ENCODE measurements around the gene PRICKLE4. TPM values are rescaled to one million over a fixed set of nuclear protein-coding genes. Genes with fewer than 3 reads are reported as not detected.

PRICKLE4 gene
- total and polyA plus RNA-seq, 2 of the 13 experiments (the other 11 are each of a cell fraction or from before 2014, with no cell fraction given), result 0.92 to 1.2 TPM

DNA sequence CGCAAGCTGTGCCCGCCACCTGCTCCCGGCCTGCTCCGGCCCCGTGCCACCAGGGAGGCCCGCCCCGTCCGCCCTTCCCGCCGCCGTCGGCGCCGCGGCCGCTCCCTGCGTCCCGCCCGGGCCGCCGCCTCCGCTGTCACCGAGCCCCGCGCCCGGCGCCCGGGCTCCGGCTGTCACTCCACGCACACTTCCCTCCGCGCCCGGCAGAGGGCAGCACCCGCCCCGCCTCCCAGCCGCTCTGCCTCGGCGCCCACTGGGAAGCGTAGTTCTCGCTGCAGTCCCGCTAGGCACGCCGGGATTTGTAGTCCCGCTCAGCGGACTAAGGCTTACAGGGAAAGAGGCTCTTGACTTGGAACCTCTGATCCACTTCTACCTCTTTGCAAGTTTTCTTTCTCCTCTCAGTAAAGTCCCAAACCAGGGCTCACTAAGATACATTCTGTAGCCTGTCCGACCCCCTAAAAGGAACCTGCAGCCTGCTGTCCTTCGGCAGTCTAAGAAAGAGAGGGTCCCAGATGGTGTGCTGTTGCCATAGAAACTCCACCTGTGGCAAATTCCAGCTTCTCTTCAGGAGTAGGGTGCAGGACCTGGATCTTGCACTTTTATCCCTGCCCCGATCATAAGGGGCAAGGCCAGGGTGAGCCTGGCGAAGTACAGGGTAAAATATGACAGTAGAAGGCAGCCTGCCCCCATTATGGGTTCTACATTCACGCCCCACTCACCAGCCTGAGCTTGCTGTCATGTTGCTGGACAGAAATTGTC, 45.0 kb upstream of the PRICKLE4 start, which contains the start of gene TFEB (continued):
- TF ChIP-seq SALL1 (CRISPR knock-in tag; IDR thresholded peaks at IDR 0.05) (peak; percentile 80), AGO1 (IDR thresholded peaks at IDR 0.05; ENCODE audit: low read depth, low read length, poor library complexity, severe bottlenecking) (peak; percentile 70), EP300 (IDR thresholded peaks at IDR 0.05; ENCODE audit: low read depth in 2 of 2, low read length in 2 of 2) (peak in 1 of 2 experiments; percentile 57; a peak in 2 of 4 replicates), EP300 (CRISPR knock-in tag; IDR thresholded peaks at IDR 0.05; ENCODE audit: borderline replicate concordance) (0 out of 2 replicates have a peak, but pooled peaks have one; percentile 7), ZNF430 (CRISPR knock-in tag; IDR thresholded peaks at IDR 0.05) (no peak), FOXO1 (CRISPR knock-in tag; IDR thresholded peaks at IDR 0.05) (peak; percentile 73; the same call in 1 of the 2 replicates), SMC3 (IDR thresholded peaks at IDR 0.05; ENCODE audit: low read length) (peak; percentile 49), HNRNPK (IDR thresholded peaks at IDR 0.05; ENCODE audit: low read depth, low read length, poor library complexity, severe bottlenecking) (peak; percentile 19), GTF3A (CRISPR knock-in tag; conservative IDR thresholded peaks at IDR 0.05) (0 out of 2 replicates have a peak, but pooled peaks have one; percentile 44), ZMYM4 (CRISPR knock-in tag; IDR thresholded peaks at IDR 0.05) (peak; percentile 74), MIER3 (CRISPR knock-in tag; IDR thresholded peaks at IDR 0.05; ENCODE audit: borderline replicate concordance) (peak; percentile 95), FOXK1 (CRISPR knock-in tag; IDR thresholded peaks at IDR 0.05; ENCODE audit: borderline replicate concordance, low read depth) (peak; percentile 86), KLF15 (CRISPR knock-in tag; IDR thresholded peaks at IDR 0.05; ENCODE audit: borderline replicate concordance) (no peak), ZMYM3 (CRISPR knock-in tag; IDR thresholded peaks at IDR 0.05) (peak; percentile 57; the same call in 1 of the 2 replicates), TGIF2 (CRISPR knock-in tag; IDR thresholded peaks at IDR 0.05) (peak; percentile 82), CEBPG (CRISPR knock-in tag; IDR thresholded peaks at IDR 0.05) (peak; percentile 55; the same call in 1 of the 2 replicates), CBFB (CRISPR knock-in tag; IDR thresholded peaks at IDR 0.05) (peak; percentile 88), LCORL (IDR thresholded peaks at IDR 0.05) (no peak), LCORL (CRISPR knock-in tag; IDR thresholded peaks at IDR 0.05) (peak; percentile 78), WIZ (CRISPR knock-in tag; IDR thresholded peaks at IDR 0.05) (peak; percentile 77; the same call in 1 of the 2 replicates), ZNF747 (CRISPR knock-in tag; IDR thresholded peaks at IDR 0.05; ENCODE audit: borderline replicate concordance) (peak; percentile 66; the same call in 1 of the 2 replicates), RXRB (CRISPR knock-in tag; IDR thresholded peaks at IDR 0.05; ENCODE audit: borderline replicate concordance) (peak; percentile 71), HOXA5 (CRISPR knock-in tag; IDR thresholded peaks at IDR 0.05) (peak; percentile 74), ZNF292 (CRISPR knock-in tag; IDR thresholded peaks at IDR 0.05; ENCODE audit: borderline replicate concordance, low read depth) (0 out of 2 replicates have a peak, but pooled peaks have one; percentile 41), ZBTB7B (CRISPR knock-in tag; IDR thresholded peaks at IDR 0.05) (peak; percentile 71; the same call in 1 of the 2 replicates), PRPF4 (IDR thresholded peaks at IDR 0.05; ENCODE audit: low read depth, low read length, poor library complexity, severe bottlenecking) (no peak), ZFP37 (CRISPR knock-in tag; IDR thresholded peaks at IDR 0.05; ENCODE audit: borderline replicate concordance) (no peak), SP140L (CRISPR knock-in tag; IDR thresholded peaks at IDR 0.05; ENCODE audit: borderline replicate concordance) (0 out of 2 replicates have a peak, but pooled peaks have one; percentile 9)
- TF ChIP-seq, protein P1, sequence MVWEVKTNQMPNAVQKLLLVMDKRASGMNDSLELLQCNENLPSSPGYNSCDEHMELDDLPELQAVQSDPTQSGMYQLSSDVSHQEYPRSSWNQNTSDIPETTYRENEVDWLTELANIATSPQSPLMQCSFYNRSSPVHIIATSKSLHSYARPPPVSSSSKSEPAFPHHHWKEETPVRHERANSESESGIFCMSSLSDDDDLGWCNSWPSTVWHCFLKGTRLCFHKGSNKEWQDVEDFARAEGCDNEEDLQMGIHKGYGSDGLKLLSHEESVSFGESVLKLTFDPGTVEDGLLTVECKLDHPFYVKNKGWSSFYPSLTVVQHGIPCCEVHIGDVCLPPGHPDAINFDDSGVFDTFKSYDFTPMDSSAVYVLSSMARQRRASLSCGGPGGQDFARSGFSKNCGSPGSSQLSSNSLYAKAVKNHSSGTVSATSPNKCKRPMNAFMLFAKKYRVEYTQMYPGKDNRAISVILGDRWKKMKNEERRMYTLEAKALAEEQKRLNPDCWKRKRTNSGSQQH (CRISPR knock-in tag; IDR thresholded peaks at IDR 0.05; ENCODE audit: low read depth), result peak; percentile 70; the same call in 1 of the 2 replicates
- TF ChIP-seq, protein P2, sequence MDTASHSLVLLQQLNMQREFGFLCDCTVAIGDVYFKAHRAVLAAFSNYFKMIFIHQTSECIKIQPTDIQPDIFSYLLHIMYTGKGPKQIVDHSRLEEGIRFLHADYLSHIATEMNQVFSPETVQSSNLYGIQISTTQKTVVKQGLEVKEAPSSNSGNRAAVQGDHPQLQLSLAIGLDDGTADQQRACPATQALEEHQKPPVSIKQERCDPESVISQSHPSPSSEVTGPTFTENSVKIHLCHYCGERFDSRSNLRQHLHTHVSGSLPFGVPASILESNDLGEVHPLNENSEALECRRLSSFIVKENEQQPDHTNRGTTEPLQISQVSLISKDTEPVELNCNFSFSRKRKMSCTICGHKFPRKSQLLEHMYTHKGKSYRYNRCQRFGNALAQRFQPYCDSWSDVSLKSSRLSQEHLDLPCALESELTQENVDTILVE (CRISPR knock-in tag; IDR thresholded peaks at IDR 0.05), result peak; percentile 97

Data from HepG2 (cell line).